Upper lobe of right lung (tissue), 1 donor: ENCODE results near the gene GLRX3. TPM values are rescaled to one million over a fixed set of nuclear protein-coding genes. Genes with fewer than 3 reads are reported as not detected.

Experiments
- ATAC-seq: fragments of 200-7000 bp; cut with Tn5 transposase; one replicate; pipeline ENCODE4 v1.9.1; 2020; ENCODE audit warnings: mild to moderate bottlenecking, moderate library complexity
- DNase-seq: peaks from one replicate; pipeline ENCODE4 v3.0.0-alpha.2; 2020
- H3K27ac ChIP-seq: fragments of 200-600 bp; one replicate; pipeline ENCODE4 v1.8.0; 2022
- H3K27me3 ChIP-seq: fragments of 200-600 bp; one replicate; pipeline ENCODE4 v1.8.0; 2022; ENCODE audit warnings: mild to moderate bottlenecking
- H3K36me3 ChIP-seq: fragments of 200-600 bp; one replicate; pipeline ENCODE4 v1.8.0; 2022
- H3K4me1 ChIP-seq: fragments of 200-600 bp; one replicate; pipeline ENCODE4 v1.8.0; 2022
- H3K4me3 ChIP-seq: fragments of 200-600 bp; one replicate; pipeline ENCODE4 v1.8.0; 2022; ENCODE audit warnings: mild to moderate bottlenecking
- H3K9me3 ChIP-seq: fragments of 200-600 bp; one replicate; pipeline ENCODE4 v1.8.0; 2022
- CTCF ChIP-seq: fragments of 200-600 bp; IDR thresholded peaks from one replicate; pipeline ENCODE4 v1.8.0; 2022; ENCODE audit warnings: antibody characterized with exemption
- intact Hi-C: fragments of 100-400 bp; cut with DNase I; formaldehyde crosslinking; loops from one replicate; pipeline ENCODE4 v1.11.0; 2022
- total RNA-seq: library from RNA; stranded (reverse); fragmentation: NEBNext Ultra II Directional; extraction: Animal tissue kit (Norgen Biotek cat#: 25700); gene quantifications from one replicate; pipeline ENCODE4 v1.2.1, GENCODE V29; 2021
- donor health status: DM: no; HTN: yes; CAD: no; lungs with severe emphysema.

The GLRX3 gene
- total RNA-seq, 1 donor from 2014 or later: 53.1 TPM

GRCh38 chr10:130121486-130122079, 14.6 kb upstream of the GLRX3 start:
- H3K4me1 ChIP-seq: no peaks in the 10 kb centered on the region
- intact Hi-C loops: no loop called here
- H3K4me3 ChIP-seq: no peak overlapping the region
- no peaks in the 10 kb centered on the region for H3K36me3 ChIP-seq
- DNase-seq (peak; percentile 53), ATAC-seq (peak; percentile 35)
- no peak overlapping the region for H3K27ac ChIP-seq
- H3K27me3 ChIP-seq: no peaks in the 10 kb centered on the region
- TF ChIP-seq CTCF: no peak
- H3K9me3 ChIP-seq: peaks cover 4% of the 10 kb centered on the region

GRCh38 chr10:130127364-130128061, 8.7 kb upstream of the GLRX3 start:
- peak; percentile 91 for ATAC-seq
- Histone ChIP-seq H3K27me3 (peaks cover 12% of the 10 kb centered on the region), H3K36me3 (no peaks in the 10 kb centered on the region), H3K4me1 (no peaks in the 10 kb centered on the region), H3K27ac (no peak overlapping the region), H3K4me3 (no peak overlapping the region), H3K9me3 (no peaks in the 10 kb centered on the region)
- peak; percentile 86 for TF ChIP-seq CTCF
- DNase-seq: no peak
- intact Hi-C loops: no loop called here

GRCh38 chr10:130128062-130128781, 8.0 kb upstream of the GLRX3 start:
- H3K4me3 ChIP-seq: no peak overlapping the region
- H3K4me1 ChIP-seq: no peaks in the 10 kb centered on the region
- ATAC-seq (no peak), DNase-seq (no peak)
- H3K27ac ChIP-seq: no peak overlapping the region
- H3K9me3 ChIP-seq: no peaks in the 10 kb centered on the region
- peaks cover 12% of the 10 kb centered on the region for H3K27me3 ChIP-seq
- no peak for TF ChIP-seq CTCF
- no peaks in the 10 kb centered on the region for H3K36me3 ChIP-seq
- intact Hi-C loops: no loop called here

GRCh38 chr10:130128922-130129321, 7.3 kb upstream of the GLRX3 start:
- Histone ChIP-seq H3K36me3 (no peaks in the 10 kb centered on the region), H3K4me3 (no peak overlapping the region), H3K27me3 (peaks cover 12% of the 10 kb centered on the region), H3K4me1 (no peaks in the 10 kb centered on the region), H3K27ac (no peak overlapping the region), H3K9me3 (no peaks in the 10 kb centered on the region)
- intact Hi-C loops: no loop called here
- TF ChIP-seq CTCF: no peak
- ATAC-seq: peak; percentile 14
- no peak for DNase-seq

GRCh38 chr10:130135676-130136225, 440 bp upstream of the GLRX3 start:
- intact Hi-C loops: no loop called here

More at GRCh38 chr10:130135676-130136225, 440 bp upstream of the GLRX3 start:
- Histone ChIP-seq H3K4me1 (peaks cover 27% of the 10 kb centered on the region), H3K9me3 (no peaks in the 10 kb centered on the region), H3K27me3 (no peaks in the 10 kb centered on the region), H3K4me3 (peak overlapping the region; percentile 71), H3K27ac (peak overlapping the region; percentile 85), H3K36me3 (no peaks in the 10 kb centered on the region)
- ATAC-seq: no peak
- no peak for DNase-seq
- TF ChIP-seq CTCF: no peak
